ENCODE measurements around the gene ACP2. TPM values are rescaled to one million over a fixed set of nuclear protein-coding genes. Genes with fewer than 3 reads are reported as not detected.

ACP2 gene
- total RNA-seq, 2 experiments from 2014 or later = 10.2 to 11.2 TPM

DNA sequence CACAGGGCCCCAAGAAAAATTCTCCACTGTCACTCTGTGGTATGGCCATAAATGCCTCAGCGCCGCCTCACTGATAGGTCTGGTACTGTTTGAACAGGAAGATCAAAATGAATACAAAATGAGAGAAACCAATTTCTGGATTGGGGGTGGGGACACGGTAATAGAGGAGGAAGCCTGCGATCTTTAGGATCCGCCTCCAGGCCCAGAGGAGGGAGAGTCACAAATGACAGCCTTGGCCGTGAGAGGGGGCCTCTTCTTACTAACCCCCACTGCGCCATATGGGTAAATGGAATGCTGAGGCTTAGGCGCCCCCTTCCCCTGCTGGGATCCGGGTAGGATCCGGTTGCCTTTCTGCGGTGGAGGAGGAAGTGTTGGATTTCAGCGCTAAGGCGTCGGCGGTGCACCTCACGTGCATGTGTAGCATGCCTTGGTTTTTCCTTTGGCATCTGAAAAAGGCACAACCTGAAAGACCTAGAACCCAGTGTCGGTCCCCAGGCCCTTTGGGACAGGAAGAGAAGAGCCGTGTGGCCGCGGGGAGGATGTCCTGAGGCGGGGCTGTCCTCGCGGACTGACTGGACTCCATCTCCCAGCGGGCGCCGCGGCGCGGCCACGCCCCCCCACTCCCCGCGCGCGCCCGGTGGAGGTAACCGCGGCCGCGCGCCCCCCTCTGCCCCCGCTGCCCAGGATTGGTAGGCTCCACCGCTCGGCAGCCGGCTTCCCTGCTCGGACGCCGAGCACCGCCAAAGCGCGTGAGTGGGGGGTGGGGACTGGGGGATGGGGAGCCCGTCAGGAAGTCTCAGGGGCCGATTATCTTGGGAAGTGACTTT lies 20.6 kb upstream of the ACP2 start:
- Mint-ChIP-seq H3K36me3 (ENCODE audit: low read depth) (peaks cover 8% of the 10 kb centered on the region), H3K27me3 (no peaks in the 10 kb centered on the region), H3K27ac (peak overlapping the region; percentile 98), H3K9me3 (ENCODE audit: low read depth) (no peaks in the 10 kb centered on the region), H3K4me1 (peaks cover 60% of the 10 kb centered on the region), H3K4me3 (peak overlapping the region; percentile 76)
- ChIA-PET CTCF (interaction anchor here (1.1 to 1.4 kb wide), 2 partner anchors 10 to 35 kb away, joined by 4 to 5 read pairs; no protein-coding TSS in a partner anchor), POLR2A (interaction anchor here (0.7 to 1.0 kb wide), 2 partner anchors 54 to 97 kb away, joined by 3 to 4 read pairs; partner anchors contain the start of gene DDB2)
- DNase-seq (peak; percentile 93), ATAC-seq (peak; percentile 61)
- intact Hi-C loops (cut with DNase I, micrococcal nuclease) = loop anchor here (1.0 kb wide), 11 partner anchors 21 to 652 kb away; partner anchors contain the start of genes ACP2 (in 2 of the 2), SLC39A13 (in 2 of the 2), ARHGAP1 (in 1 of the 2) and ATG13 (in 1 of the 2)

DNA sequence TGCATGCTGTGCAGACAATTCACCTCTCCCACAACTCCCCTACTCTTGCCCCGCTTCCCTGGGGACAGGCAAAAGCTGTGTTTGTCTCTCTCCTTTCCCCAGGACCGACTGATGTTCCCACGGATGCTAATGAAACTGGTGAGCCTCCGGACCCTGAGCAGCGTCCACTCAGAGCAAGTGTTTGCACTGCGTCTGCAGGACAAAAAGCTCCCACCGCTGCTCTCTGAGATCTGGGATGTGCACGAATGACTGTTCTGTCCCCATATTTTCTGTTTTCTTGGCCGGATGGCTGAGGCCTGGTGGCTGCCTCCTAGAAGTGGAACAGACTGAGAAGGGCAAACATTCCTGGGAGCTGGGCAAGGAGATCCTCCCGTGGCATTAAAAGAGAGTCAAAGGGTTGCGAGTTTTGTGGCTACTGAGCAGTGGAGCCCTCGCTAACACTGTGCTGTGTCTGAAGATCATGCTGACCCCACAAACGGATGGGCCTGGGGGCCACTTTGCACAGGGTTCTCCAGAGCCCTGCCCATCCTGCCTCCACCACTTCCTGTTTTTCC lies 19.9 kb upstream of the ACP2 start:
- intact Hi-C loops (cut with DNase I, micrococcal nuclease) = loop anchor here (1.0 kb wide), 11 partner anchors 20 to 651 kb away; partner anchors contain the start of genes ACP2 (in 2 of the 2), SLC39A13 (in 2 of the 2), ARHGAP1 (in 1 of the 2) and ATG13 (in 1 of the 2)
- Mint-ChIP-seq H3K4me1 (peaks cover 56% of the 10 kb centered on the region), H3K27ac (peak overlapping the region; percentile 98), H3K27me3 (no peaks in the 10 kb centered on the region), H3K36me3 (ENCODE audit: low read depth) (peaks cover 4% of the 10 kb centered on the region), H3K9me3 (ENCODE audit: low read depth) (no peaks in the 10 kb centered on the region), H3K4me3 (peak overlapping the region; percentile 76)
- ChIA-PET POLR2A (interaction anchor here (0.6 to 0.7 kb wide), 3 partner anchors 20 to 97 kb away, joined by 3 to 6 read pairs (median 3); partner anchors contain the start of gene ACP2), CTCF (interaction anchor here (1.1 to 1.4 kb wide), 3 partner anchors 10 to 34 kb away, joined by 4 to 5 read pairs (median 4); no protein-coding TSS in a partner anchor)
- ATAC-seq (no peak), DNase-seq (no peak)

DNA sequence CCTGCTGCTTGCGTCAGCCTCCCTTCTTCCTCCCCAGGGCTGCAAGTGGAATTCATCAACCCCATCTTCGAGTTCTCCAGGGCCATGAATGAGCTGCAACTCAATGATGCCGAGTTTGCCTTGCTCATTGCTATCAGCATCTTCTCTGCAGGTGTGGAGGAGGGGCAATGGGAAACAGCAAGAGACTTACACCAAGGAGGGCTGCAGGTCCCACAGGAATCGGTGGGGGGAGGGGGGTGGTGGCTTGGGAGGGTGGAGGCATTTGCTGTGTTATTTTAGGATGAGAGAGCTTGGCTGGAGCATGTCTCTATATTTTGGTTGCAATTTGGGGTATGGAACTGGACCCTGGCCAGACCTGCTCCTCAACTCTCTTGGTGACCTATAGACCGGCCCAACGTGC lies 19.3 kb upstream of the ACP2 start:
- Mint-ChIP-seq H3K27ac (peak overlapping the region; percentile 98), H3K9me3 (ENCODE audit: low read depth) (no peaks in the 10 kb centered on the region), H3K4me1 (peaks cover 52% of the 10 kb centered on the region), H3K4me3 (peak overlapping the region; percentile 76), H3K36me3 (ENCODE audit: low read depth) (peaks cover 4% of the 10 kb centered on the region), H3K27me3 (no peaks in the 10 kb centered on the region)
- ChIA-PET CTCF (interaction anchor here (1.1 to 1.4 kb wide), 3 partner anchors 9 to 33 kb away, joined by 4 to 5 read pairs (median 4); no protein-coding TSS in a partner anchor), POLR2A (interaction anchor here (0.7 kb wide), 1 partner anchor 54 kb away, joined by 6 read pairs; no protein-coding TSS in a partner anchor)
- ATAC-seq (no peak), DNase-seq (no peak)
- intact Hi-C loops (cut with DNase I, micrococcal nuclease) = no loop called here

DNA sequence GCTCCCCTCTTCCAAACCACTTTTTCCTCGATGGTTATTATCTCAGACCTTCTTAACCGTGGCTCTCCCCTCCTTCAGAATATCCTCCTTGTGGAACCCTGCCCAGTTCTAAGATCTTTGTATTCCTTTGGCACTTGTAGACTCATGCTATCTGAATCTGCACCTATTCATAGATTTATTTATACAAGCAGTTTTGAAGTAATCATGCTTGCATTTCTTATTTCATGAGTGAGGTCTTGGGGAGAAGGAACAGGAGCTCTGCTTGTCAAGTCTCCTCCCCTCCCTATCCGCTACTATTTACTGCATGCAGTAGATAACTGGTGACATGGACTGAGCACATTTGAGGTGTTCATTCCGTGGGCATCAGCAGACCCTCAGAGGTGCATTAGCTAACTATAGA lies 15.9 kb upstream of the ACP2 start:
- Mint-ChIP-seq H3K27me3 (no peaks in the 10 kb centered on the region), H3K4me3 (no peak overlapping the region), H3K36me3 (ENCODE audit: low read depth) (no peaks in the 10 kb centered on the region), H3K27ac (peak overlapping the region; percentile 55), H3K9me3 (ENCODE audit: low read depth) (no peaks in the 10 kb centered on the region), H3K4me1 (peaks cover 30% of the 10 kb centered on the region)
- CTCF ChIA-PET = interaction anchor here (0.6 to 1.4 kb wide), 6 partner anchors 16 to 134 kb away, joined by 3 to 4 read pairs (median 4); partner anchors contain the start of gene ACP2
- ATAC-seq (no peak), DNase-seq (no peak)
- POLR2A ChIA-PET = interaction anchor here (0.8 to 1.7 kb wide), 2 partner anchors 9 to 1148 kb away, joined by 3 read pairs; no protein-coding TSS in a partner anchor
- intact Hi-C loops (cut with DNase I, micrococcal nuclease) = no loop called here

DNA sequence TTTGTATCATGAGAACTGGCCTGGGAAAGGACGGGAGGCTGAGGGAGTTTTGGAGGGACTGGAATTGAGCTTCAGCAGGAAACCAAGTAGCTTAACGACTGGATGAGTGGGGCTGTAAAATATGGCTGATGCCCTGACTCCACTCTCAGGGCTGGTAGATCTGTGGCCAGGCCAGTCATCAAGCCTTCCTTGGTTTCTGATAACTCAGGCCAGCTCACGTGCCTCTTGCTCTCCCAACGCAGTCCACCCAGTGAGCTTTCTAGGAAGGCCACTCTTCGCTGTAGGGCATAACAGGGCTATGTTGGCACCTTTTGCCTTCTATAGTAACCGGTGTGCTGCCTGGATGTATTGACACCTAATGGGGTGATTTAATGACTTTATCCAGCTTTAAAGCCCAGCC lies 15.5 kb upstream of the ACP2 start:
- intact Hi-C loops (cut with DNase I, micrococcal nuclease) = no loop called here
- peaks cover 28% of the 10 kb centered on the region for H3K4me1 Mint-ChIP-seq

DNA sequence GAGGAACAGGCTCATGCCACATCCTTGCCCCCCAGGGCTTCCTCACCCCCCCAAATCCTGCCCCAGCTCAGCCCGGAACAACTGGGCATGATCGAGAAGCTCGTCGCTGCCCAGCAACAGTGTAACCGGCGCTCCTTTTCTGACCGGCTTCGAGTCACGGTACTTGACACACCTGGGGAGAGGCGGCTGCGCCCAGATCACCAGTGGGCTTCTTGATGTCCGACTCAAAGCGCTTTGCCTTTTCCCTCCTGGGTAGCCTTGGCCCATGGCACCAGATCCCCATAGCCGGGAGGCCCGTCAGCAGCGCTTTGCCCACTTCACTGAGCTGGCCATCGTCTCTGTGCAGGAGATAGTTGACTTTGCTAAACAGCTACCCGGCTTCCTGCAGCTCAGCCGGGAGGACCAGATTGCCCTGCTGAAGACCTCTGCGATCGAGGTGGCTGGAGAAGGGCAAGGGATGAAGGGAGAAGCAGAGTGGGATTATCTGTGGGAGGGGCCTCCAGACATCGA lies 12.7 kb upstream of the ACP2 start:
- H3K9me3 Mint-ChIP-seq (ENCODE audit: low read depth) = no peaks in the 10 kb centered on the region
- no peak overlapping the region for H3K27ac Mint-ChIP-seq
- no peaks in the 10 kb centered on the region for H3K36me3 Mint-ChIP-seq (ENCODE audit: low read depth)
- intact Hi-C loops (cut with DNase I, micrococcal nuclease) = no loop called here
- H3K4me3 Mint-ChIP-seq = no peak overlapping the region
- no peaks in the 10 kb centered on the region for H3K27me3 Mint-ChIP-seq
- DNase-seq (no peak), ATAC-seq (no peak)
- peaks cover 19% of the 10 kb centered on the region for H3K4me1 Mint-ChIP-seq
- ChIA-PET CTCF (interaction anchor here (0.6 to 2.9 kb wide), 2 partner anchors 83 to 149 kb away, joined by 3 to 17 read pairs; no protein-coding TSS in a partner anchor), POLR2A (interaction anchor here (0.7 kb wide), 1 partner anchor 10 kb away, joined by 3 read pairs; no protein-coding TSS in a partner anchor)

More for the DNA sequence above, 15.5 kb upstream of the ACP2 start:
- DNase-seq = no peak
- no peaks in the 10 kb centered on the region for H3K27me3 Mint-ChIP-seq
- no peaks in the 10 kb centered on the region for H3K36me3 Mint-ChIP-seq (ENCODE audit: low read depth)
- peak overlapping the region; percentile 55 for H3K27ac Mint-ChIP-seq
- ATAC-seq = no peak
- POLR2A ChIA-PET = interaction anchor here (0.8 to 1.7 kb wide), 2 partner anchors 10 to 1148 kb away, joined by 3 read pairs; no protein-coding TSS in a partner anchor
- CTCF ChIA-PET = interaction anchor here (0.6 to 1.3 kb wide), 4 partner anchors 16 to 135 kb away, joined by 3 to 4 read pairs (median 4); partner anchors contain the start of gene ACP2
- no peak overlapping the region for H3K4me3 Mint-ChIP-seq
- H3K9me3 Mint-ChIP-seq (ENCODE audit: low read depth) = no peaks in the 10 kb centered on the region

DNA sequence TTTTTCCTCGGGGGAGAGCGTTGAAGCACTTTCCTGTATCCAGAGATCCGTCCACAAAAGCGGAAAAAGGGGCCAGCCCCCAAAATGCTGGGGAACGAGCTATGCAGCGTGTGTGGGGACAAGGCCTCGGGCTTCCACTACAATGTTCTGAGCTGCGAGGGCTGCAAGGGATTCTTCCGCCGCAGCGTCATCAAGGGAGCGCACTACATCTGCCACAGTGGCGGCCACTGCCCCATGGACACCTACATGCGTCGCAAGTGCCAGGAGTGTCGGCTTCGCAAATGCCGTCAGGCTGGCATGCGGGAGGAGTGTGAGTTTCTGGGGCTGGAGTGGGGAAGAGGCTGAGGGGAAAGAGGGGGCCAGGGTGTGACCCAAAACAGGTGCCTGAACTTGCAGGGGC lies 11.8 kb upstream of the ACP2 start:
- Mint-ChIP-seq H3K4me3 (no peak overlapping the region), H3K36me3 (ENCODE audit: low read depth) (no peaks in the 10 kb centered on the region), H3K4me1 (peaks cover 12% of the 10 kb centered on the region), H3K27ac (no peak overlapping the region), H3K27me3 (no peaks in the 10 kb centered on the region), H3K9me3 (ENCODE audit: low read depth) (no peaks in the 10 kb centered on the region)
- ChIA-PET POLR2A (no interaction called here), CTCF (interaction anchor here (1.0 to 2.9 kb wide), 7 partner anchors 11 to 454 kb away, joined by 3 to 17 read pairs (median 5); partner anchors contain the start of genes ACP2 and AGBL2)
- intact Hi-C loops (cut with DNase I, micrococcal nuclease) = no loop called here
- DNase-seq (no peak), ATAC-seq (no peak)

DNA sequence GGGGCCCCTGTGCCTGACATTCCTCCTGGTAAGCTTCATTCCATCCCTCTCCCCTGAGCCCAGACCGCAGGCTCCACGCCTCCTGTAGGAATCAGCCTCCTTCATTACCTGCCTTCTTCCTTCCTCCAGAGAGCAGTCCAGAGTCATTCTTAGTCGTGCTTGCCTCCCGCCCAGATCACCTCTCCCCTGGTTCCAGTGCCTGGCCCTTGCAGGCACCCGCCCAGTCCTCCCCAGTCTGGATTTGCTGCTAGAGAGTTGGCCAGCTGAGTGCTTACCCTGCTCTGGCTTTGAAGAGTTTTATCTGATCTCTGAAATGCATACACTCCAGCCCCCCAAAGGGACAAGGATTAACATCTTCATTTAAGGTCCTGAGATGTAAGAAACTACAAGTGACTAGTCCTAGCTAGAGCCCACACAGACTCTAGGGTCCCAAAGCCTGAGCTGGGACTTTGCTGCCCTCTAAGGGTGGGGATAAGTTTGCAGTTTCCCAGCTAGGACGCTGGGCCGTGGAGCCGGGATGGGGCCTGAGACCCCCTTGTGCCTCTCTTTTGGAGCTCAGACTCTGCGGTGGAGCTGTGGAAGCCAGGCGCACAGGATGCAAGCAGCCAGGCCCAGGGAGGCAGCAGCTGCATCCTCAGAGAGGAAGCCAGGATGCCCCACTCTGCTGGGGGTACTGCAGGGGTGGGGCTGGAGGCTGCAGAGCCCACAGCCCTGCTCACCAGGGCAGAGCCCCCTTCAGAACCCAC lies 10.8 kb upstream of the ACP2 start:
- ATAC-seq = peak; percentile 86
- Mint-ChIP-seq H3K9me3 (ENCODE audit: low read depth) (no peaks in the 10 kb centered on the region), H3K27me3 (no peaks in the 10 kb centered on the region), H3K27ac (no peak overlapping the region), H3K4me1 (peaks cover 4% of the 10 kb centered on the region), H3K4me3 (no peak overlapping the region), H3K36me3 (ENCODE audit: low read depth) (no peaks in the 10 kb centered on the region)
- CTCF ChIA-PET = interaction anchor here (0.6 to 2.9 kb wide), 22 partner anchors 9 to 501 kb away, joined by 3 to 17 read pairs (median 4); partner anchors contain the start of genes ACP2, AGBL2 and DDB2
- POLR2A ChIA-PET = interaction anchor here (1.1 to 1.2 kb wide), 2 partner anchors 12 to 95 kb away, joined by 3 read pairs; no protein-coding TSS in a partner anchor
- peak; percentile 58 for DNase-seq
- intact Hi-C loops (cut with DNase I, micrococcal nuclease) = loop anchor here in 1 of 2 experiments (2.0 kb wide), 1 partner anchor 83 kb away; the partner anchor contains the start of gene ARFGAP2

DNA sequence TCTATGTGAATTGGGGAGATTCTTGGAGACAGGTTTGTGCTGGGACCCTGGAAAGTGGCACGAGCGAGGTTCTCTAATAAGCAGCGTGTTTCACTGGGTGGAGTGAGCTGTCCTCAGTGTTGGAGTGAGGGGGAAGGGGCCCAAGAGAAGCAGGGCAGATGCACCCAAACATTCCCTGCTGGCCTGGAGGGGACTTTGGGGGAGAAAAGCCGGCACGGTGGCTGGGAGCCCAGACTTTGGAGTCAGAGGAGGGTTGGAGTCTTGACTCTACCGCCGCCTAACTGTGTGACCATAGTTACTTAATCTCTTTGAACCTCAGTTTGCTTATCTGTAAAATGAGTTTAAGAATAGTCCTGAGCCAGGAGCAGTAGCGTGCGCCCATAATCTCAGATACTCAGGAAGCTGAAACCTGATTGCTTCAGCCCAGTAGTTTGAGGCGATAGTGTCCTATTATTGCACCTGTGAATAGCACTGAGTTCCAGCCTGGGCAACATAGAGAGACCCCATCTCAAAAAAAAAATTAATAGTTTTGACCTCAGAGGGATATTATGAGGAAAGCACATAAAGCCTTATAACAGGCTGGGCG lies 9.8 kb upstream of the ACP2 start:
- Mint-ChIP-seq H3K4me1 (peaks cover 2% of the 10 kb centered on the region), H3K27me3 (no peaks in the 10 kb centered on the region), H3K9me3 (ENCODE audit: low read depth) (no peaks in the 10 kb centered on the region), H3K36me3 (ENCODE audit: low read depth) (no peaks in the 10 kb centered on the region), H3K27ac (no peak overlapping the region), H3K4me3 (no peak overlapping the region)
- intact Hi-C loops (cut with DNase I, micrococcal nuclease) = loop anchor here in 1 of 2 experiments (2.0 kb wide), 1 partner anchor 82 kb away; the partner anchor contains the start of gene ARFGAP2
- DNase-seq (no peak), ATAC-seq (no peak)
- POLR2A ChIA-PET = interaction anchor here (0.7 to 1.2 kb wide), 3 partner anchors 9 to 94 kb away, joined by 3 read pairs; partner anchors contain the start of gene ACP2
- CTCF ChIA-PET = interaction anchor here (0.6 to 2.3 kb wide), 6 partner anchors 9 to 1015 kb away, joined by 3 to 13 read pairs (median 4); partner anchors contain the start of gene ACP2

All from activated CD4-positive, alpha-beta T cell treated with anti-CD3 and anti-CD28 coated beads for 36 hours (primary cell).